HG02678 (cell line): ENCODE data around the gene STARD9.

Source experiments
- ATAC-seq: cut with Tn5 transposase; IDR thresholded peaks from one replicate; pipeline ENCODE4 v1.9.1; 2021; ENCODE audit warnings: mild to moderate bottlenecking, moderate library complexity; ENCODE audit not compliant: unreplicated experiment

The STARD9 gene

DNA sequence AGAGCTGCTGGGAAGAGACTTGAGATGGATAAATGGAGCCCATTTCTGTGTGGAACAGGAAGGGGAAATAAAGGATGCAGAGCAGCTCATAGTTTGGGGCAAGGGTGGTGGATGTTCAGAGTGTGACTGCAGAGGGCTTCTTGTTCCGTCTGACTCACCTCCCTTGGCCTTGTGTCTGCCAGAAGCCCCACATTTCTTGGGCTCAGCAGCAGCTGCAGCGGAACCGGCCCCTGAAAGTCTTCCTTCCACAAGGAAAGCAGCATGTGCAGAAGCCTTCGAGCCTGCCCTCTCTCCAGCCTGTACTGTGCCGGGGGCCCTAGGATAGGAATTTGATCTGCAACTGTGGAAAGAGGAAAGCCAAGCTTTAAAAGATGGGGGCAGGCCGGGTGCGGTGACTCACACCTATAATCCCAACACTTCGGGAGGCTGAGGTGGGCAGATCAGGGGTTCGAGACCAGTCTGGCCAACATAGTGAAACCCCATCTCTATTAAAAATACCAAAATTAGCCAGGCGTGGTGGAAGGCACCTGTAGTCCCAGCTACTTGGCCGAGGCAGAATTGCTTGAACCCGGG is 150.0 kb downstream of the STARD9 start:
- no peak for ATAC-seq

DNA sequence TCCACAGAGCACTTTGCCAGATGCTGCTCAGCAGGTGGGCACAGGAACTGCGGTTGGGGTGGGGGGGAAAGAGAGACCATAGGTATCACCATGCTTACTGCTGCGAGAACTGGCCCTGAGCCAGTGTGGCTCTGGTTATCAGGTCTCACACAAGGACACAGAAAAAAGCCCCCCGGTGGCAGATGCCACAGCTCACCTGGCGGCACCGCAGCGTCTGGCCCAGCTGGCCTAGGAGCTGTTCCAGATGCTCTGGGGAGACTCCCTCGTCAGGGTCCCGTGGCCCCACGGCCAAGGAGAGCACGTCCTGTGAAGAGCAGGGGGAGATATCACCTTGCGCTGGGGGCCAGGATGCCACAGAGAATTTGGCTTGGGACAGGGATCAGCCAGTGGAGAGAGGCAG is 150.7 kb downstream of the STARD9 start:
- ATAC-seq: no peak

DNA sequence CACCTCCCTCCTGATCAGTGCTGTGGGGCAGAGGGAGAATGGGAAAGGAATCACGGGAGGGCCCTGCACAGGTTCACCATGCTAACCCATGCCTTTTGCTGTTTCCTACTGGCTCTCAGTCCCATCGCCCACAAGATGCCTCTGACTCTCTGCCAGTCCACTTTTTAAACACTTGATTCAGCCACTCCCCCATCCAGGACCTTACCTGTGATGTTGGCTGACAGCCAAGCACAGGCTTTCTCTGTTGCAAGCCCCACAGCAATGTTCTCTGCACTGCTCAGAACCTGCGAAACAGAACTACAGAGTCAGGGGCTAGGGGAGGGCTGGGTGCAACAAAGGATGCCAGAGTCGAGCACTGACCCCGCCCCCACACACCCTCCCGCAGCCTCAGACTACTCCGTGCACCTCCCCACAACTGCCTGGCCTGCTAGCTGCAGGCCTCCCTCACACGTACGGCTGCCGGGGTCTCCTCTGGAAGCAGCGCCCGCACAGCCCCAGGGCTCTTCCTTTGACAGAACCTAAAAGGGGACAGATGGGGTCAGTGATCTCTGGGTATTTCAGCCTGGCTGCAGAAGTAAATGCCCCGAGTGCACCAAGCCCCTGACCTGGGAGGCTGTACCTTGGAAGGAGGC is 152.5 kb downstream of the STARD9 start:
- no peak for ATAC-seq

DNA sequence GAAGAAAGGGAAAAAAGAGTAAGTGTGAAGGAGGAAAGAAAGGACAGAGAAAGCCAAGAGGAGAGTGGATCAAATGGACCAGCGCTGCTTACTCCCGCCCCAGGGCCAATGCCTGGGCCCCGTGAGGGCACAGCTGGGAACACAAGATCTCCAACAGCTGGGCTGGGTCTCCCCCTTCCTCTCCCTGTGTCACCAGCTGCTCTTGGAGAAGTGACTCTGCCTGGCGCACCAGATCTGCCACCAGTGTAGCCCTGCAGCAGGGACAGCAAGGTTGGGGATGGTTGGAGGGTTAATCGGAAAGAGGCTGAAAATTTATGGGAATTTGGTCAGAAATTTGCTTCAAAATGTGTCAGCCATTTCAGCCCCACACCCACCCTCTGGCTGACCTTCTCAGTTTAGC is 153.2 kb downstream of the STARD9 start:
- ATAC-seq: no peak

DNA sequence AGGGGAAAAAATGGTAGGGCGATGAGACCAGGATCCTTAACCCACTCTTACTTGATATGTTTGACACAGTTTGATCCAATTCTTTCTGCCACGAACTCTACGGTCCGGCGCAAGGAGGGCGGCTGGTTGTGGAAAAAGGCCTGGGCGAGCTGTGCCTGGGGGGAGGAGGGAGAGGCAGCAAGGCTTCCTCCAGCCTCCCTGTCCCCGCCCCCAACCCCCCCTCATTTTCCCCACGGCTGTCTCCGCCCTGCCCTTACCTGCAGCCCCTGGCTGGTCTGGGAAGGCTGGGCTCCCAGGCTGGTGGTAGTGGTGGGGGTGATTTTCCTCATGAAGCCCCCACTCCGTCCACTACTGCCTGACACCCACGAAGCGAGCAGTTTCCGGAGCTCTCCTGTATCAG is 153.6 kb downstream of the STARD9 start:
- no peak for ATAC-seq

DNA sequence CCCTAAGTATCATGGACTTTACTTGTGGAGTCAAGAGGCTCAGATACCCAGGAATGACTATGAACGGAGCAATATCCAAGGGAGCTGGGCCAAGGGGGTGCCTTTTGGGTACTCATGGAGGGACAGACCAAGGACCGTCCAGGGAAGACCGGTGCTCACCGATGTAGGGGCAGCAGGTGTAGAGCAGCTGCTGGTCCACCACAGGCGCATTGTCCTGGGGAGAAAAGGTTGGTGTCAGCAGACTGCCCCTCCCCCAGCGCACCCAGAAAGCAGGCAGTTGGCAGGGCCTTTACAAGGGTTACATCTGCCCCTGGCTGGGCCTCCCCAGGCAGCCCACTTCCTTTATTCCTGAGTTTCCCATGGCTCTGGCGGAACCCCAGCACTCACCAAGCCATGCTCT is 154.0 kb downstream of the STARD9 start:
- ATAC-seq: no peak

DNA sequence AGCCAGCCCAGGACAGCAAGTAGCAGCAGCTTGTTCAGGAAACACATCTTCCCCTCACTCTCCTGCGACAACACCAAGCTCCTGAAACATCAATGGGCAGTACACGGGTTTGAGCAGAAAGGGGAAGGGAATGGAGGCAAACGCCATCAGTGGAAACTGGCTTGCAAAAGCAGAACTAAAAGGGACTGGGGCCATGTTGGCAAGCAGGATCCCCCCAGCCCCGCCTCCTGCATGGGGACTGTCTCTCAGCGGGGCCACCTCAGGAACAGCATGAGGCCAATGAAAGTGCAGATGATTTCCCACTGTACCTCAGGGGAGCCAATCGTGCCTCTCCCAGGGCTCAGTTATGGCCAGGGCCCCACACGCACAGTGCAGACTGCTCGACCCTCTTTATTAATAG is 154.7 kb downstream of the STARD9 start:
- ATAC-seq: no peak

DNA sequence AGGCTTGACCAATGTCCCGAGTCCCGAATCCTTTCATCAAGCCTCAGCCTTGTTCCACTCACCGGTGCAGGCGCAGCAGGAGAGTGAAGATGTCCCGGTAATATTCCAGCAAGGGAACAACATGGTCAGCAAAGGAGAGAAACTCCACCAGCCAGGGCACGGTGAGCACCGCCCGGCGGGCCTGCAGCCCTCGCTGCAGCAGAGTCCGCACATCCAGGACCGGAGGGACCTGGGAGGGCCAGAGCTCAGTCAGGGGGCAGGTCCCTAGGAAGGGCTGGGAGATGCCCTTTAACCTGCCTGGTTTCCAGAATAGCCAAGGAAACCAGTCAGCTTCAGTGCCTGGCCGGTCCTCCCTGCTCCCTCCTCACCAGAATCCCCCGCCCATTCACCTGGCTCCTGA is 155.1 kb downstream of the STARD9 start:
- ATAC-seq: no peak

DNA sequence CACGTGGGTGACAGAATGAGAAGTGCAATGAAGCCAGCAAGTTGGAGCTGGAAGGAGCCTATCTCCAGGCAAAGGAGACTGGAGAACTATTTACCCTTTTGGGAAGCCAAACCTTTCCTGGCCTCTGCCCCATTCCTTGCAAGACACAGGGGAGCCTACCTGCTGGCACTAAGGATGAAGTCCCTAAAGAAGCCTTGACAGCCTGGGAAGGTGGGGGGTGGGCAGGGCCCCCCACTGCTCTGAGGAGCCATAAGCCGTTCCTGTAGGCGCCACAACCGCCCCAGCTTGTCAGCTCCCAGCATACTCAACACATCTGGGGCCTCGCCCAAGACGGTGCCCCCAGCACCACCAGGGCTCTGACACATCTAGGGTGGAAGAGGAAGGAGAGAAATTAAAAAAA is 156.1 kb downstream of the STARD9 start:
- ATAC-seq: no peak

DNA sequence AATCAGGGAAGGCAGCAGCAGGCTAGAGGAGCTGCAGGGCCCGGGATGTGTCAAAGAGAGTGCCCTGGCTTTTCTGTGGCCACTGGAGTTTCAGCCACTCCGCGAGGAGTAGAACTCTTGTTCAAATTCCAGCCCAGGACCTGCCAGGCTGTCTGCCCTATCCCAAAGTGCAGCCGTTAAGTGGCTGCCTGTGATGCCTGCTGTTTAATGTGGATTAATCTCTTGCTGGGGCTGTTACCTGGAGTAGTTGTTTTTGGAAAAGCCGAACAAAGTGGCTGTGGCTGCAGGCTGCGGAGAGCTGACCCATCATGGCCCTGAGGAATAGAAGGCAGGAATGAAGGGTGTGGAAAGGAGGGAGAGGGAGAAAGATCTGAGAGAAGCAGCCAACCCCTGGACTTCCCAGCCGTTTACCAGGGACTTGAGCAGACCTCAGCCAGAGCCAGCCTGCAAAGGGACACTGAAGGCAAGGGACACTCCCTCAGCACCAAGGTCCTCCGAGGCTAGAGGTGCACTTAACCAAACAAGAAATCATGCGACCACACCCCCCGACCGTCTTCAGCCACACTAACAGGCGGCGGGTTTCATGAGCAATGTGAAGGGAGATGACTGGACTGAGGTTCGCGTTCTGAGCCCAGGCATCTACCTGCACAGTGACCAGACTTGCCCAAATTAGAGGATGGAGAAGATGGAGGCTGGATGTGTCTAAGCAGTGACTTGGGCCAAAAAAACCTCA is 156.9 kb downstream of the STARD9 start:
- no peak for ATAC-seq

DNA sequence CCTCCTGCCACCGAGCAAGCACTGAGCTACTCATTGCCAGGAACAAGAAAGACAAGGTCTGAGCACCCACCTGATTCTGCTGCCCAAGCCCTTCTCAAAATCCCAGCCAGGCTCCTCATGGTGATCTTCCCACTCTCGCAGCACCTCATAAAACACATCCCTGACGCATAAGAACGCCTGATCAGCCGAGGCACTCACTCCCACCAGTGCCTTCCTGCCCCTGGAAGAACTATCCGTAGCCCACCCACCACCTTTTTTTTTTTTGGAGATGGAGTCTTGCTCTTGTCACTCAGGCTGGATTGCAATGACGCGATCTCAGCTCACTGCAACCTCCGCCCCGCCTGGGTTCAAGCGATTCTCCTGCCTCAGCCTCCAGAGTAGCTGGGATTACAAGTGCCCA is 157.6 kb downstream of the STARD9 start:
- ATAC-seq: no peak

DNA sequence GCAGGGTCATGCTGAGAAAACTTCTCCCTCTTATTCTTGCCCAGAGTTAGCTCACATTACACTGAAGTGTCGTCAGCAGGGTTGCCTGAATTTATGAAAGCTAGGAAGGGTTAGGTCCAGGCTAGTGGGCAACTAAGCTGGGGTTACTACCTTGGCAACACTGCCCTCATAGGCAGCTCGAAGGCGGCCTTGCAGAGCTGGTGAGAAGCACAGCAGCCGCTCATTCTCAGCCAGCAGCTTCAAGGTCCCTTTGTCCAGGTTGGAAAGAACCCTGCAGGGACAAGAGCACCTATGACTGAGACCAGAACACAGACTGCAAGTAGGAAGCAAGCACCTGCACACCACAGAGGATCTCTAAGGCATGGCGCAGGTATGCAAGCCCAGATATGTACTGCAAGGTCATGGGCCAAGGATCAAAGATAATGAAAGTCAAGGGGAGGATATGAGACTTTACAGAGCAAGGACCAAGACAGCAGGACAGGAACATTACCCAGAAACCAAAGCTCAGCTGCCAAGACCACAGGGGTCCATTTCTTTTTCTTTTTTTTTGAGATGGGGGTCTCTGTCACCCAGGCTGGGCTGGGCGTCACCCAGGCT is 158.8 kb downstream of the STARD9 start:
- ATAC-seq: no peak

DNA sequence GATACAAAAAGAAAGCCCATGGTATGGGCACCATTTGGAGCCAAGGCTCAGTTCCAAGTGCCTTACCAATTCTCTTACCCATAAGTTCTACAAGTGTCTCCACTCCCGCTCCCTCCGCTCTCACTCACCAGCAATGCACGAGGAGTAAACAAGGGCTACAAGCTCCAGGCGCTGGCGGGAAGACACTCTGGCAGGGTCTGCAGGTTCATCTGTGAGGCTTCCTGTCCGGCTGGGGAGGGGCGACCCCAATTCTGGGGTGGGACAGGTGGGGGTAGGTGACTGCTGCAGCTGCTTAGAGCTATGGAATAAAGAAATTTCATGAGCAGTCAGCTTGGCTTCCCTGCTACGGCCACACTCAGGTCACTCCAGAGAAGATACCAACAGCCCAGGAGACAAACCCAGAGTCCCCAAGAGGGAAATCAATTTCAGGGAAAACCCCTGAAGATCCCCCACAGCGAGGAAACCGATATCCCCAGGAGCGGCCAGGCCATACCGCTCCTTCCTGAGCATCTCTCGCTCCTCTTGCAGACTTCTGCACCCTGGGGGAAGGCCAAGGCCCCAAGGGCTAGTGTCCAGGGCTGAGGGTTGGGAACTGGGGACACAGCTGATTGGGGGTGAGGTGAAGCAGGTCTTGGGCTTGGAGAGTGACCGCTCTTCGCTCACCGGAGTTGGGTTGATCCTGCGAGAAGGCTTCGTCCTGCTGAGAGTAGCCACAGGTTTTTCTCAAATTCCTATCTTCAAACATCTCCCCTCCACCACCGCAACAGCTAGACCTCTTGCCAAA is 160.2 kb downstream of the STARD9 start:
- ATAC-seq: no peak

DNA sequence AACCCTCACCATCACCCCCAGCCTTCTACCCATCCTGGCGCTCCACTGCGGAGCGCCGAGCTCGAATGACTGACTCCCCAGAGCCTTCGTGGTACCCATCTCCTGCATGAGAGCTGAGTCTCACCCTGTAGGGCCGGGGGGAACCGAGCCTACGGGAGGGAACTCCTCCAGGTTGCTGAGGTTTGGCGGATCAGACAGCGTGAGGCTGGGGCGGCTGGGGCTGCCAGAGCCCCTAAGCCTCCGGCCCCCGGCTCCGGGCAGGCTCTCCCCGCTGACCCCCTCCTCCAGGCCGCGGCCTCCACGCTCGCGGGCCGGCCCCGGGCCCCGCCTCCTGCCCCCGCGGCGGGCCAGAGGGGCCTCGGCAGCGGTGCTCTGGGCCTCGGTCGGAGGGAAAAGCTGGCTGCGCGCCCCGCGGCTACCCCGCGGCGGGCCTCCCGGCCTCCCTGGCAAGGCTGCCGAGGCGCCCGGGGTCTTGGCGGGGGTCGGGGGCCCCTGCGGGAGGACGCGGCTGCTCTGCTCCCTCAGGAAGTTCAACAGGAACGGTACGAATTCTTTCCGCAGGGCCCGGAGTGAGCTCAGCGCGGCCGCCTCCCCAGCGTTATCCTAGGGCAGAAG is 160.9 kb downstream of the STARD9 start:
- ATAC-seq: peak; percentile 25

DNA sequence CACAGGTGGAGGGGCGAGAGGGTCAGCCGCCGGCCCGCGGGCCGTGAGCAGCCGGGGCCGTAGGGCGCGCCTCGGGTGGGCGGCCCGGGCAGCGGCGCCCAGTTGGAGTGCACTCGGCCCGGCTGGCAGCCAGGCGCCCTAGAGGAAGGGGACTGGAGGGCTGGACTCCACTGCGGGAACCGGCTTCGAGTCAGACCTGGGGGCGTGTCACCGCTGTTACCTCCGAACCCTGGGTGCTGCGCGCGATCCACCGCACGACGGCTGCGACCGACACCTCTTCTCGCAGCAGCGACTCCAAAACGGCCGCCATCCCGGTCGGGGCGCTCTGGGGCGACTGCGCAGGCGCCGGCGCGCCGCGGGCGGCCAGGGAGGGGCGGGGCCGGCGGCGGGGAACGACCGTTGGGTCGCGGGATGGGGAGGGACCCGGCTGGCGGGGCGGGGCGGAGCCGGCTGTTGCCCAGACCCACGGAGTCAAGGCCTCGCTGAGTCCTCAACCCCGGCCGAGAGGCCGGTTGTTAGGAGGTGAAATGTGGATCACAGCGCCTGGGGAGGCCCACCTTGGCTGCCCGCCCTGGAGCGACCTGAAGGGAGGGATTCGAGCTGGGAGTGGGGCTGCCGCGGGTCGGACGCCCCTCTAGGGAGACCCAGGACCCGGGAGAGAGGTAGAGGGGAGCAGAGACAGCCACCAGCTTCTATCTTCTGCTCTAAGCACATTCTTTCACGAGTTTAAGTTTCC is 161.6 kb downstream of the STARD9 start, which contains the start of gene CDAN1:
Gene CDAN1 (minus strand): TSS at position 336 of the 736 bp plus-strand sequence. CDS start 26 bp downstream, at position 310.
- ATAC-seq: peak; percentile 89

DNA sequence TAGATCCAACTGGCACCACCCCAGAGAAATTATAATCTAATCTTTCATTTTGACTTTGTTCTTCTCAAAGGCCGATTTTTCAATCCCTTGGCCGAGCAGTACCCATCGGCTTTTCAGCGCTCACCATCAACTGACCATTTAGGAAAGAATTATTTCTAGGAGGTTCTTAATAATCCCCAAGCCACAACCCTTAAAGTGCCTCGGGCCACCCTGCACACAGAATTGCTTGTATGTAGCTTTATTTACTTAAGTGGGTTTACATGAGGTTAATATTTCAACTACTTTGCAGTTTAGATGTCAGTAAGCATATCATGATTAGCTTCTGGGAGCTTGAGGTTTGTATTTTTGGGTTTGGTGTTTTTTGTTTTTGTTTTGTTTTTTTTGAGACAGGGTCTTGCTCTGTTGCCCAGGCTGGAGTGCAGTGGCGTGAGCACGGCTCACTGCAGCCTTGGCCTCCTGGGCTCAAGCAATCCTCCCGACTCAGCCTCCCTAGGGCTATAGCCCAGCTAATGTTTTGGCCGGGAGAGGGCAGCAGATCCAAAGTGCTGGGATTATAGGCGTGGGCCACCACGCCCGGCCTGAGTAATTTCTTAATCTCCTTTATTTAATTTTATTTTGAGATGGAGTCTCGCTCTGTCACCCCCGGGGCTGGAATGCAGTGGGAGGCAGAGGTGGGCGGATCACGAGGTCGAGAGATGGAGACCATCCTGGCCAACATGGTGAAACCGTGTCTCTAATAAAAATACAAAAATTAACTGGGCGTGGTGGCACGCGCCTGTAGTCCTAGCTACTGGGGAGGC is 162.3 kb downstream of the STARD9 start:
- ATAC-seq: no peak

DNA sequence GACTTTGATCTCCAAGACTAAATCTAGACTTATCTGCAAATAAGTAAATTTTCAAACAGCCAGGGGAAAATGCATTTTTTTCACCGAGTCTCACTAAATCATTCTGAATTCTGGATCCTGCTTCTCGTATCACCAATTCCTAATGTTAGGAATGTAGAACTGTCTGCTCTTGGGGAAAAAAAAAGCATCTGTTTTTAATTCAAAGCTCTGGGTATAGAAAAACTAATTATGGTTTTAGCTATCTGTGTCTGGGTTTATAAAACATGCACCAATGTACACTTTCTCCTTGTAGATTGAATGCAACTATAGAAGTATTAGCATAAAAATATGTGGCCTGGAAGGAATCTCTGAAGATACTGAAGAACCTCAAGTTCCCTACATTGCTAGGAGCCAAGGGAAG is 166.3 kb downstream of the STARD9 start:
- no peak for ATAC-seq

DNA sequence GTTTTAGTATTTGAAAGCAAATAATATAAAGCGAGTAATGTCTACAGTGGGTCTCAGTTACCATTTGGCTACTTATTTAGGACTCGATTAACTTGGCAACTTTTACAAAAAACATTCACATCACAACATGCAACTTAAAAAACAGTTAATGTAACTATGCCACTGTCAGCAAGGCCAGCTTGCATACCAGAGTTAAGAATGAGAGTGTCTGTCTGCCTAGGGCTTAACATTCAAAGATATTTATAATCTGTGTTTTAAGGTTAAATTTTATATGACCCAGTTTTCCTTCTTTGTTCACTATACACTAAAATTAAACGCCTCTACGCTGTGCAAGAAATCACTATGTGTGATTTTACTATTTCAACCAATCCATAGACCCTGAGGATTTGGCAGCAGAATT is 166.7 kb downstream of the STARD9 start:
- ATAC-seq: no peak

DNA sequence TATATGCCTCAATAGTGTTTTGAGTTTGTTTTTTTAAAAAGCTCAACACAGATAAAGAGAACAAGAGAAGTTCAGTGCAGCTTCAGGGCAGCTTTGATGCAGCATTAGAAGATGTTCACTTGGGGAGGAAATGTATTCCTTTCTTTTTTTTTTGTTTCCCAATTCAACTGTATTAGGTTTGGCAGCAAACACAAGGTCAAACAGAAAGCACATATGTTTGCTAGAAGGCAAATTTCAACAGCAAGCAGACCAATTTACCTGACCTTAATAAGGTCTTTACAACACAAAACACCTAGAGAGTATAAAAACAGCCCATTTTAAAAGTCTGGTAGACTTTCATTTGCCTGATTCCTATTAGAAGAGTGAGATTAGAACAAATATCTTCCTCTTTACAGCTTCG is 168.8 kb downstream of the STARD9 start:
- ATAC-seq: no peak
